Hepatocyte (in vitro differentiated cells): ENCODE data around the gene GCNA.

ENCODE experiments used
- EZH2phosphoT487 ChIP-seq: fragments of 200-600 bp; sonication (generic); IDR thresholded peaks from one replicate; pipeline ENCODE4 v1.6.1; 2018; ENCODE audit warnings: antibody characterized with exemption, mild to moderate bottlenecking, low read depth, moderate library complexity; ENCODE audit not compliant: unreplicated experiment, severe bottlenecking
- TF ChIP-seq, protein P1 (sequence below): fragments of 200-600 bp; sonication (generic); IDR thresholded peaks from 2 replicates; pipeline ENCODE4 v1.5.1; 2016; ENCODE audit warnings: antibody characterized with exemption, mild to moderate bottlenecking; ENCODE audit not compliant: poor library complexity

DNA sequence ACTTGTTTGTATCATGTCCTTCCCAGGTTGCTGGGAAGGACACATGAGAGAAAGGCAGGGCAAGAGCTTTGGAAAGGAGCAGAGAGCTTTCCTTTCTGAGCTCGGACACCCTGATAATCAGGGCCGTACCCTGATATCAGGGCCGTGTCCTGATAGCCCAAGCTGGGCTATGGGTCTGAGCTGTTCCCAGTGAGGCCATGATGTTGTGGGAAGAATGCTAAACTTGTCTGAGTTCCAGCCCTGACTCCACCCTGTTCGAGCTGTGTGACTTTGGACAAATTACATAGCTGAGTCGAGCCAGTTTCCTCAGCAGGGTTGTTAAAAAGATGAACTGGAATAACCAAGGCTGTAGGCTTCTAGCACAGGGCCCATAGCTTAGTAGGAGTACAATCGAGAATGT lies 43.4 kb downstream of the GCNA start:
- TF ChIP-seq EZH2phosphoT487: no peak
- TF ChIP-seq, protein P1, sequence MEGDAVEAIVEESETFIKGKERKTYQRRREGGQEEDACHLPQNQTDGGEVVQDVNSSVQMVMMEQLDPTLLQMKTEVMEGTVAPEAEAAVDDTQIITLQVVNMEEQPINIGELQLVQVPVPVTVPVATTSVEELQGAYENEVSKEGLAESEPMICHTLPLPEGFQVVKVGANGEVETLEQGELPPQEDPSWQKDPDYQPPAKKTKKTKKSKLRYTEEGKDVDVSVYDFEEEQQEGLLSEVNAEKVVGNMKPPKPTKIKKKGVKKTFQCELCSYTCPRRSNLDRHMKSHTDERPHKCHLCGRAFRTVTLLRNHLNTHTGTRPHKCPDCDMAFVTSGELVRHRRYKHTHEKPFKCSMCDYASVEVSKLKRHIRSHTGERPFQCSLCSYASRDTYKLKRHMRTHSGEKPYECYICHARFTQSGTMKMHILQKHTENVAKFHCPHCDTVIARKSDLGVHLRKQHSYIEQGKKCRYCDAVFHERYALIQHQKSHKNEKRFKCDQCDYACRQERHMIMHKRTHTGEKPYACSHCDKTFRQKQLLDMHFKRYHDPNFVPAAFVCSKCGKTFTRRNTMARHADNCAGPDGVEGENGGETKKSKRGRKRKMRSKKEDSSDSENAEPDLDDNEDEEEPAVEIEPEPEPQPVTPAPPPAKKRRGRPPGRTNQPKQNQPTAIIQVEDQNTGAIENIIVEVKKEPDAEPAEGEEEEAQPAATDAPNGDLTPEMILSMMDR: no peak
